GM10847 (cell line): ENCODE data around the gene HMG20A.

Experiments
- POLR2A ChIP-seq: IDR thresholded peaks from 2 replicates; pipeline ENCODE4 v1.6.1; 2011; ENCODE audit not compliant: insufficient read length; ENCODE audit errors: extremely low read depth

The HMG20A gene

GRCh38 chr15:77494073-77494867 lies 73.6 kb downstream of the HMG20A start:
- no peak for TF ChIP-seq POLR2A

- no peak for TF ChIP-seq POLR2A
Measured at GRCh38 chr15:77494964-77495363, 74.3 kb downstream of the HMG20A start.

GRCh38 chr15:77495838-77496596 lies 75.3 kb downstream of the HMG20A start:
- TF ChIP-seq POLR2A, result no peak

- TF ChIP-seq POLR2A, result no peak
Measured at GRCh38 chr15:77496715-77497109, 76.0 kb downstream of the HMG20A start.

- TF ChIP-seq POLR2A, result no peak
Measured at GRCh38 chr15:77497110-77497737, 76.5 kb downstream of the HMG20A start.

GRCh38 chr15:77497942-77498361 lies 77.3 kb downstream of the HMG20A start:
- no peak for TF ChIP-seq POLR2A

GRCh38 chr15:77499087-77499760 lies 78.5 kb downstream of the HMG20A start:
- TF ChIP-seq POLR2A, result no peak

GRCh38 chr15:77500989-77501388 lies 80.3 kb downstream of the HMG20A start:
- no peak for TF ChIP-seq POLR2A

GRCh38 chr15:77502379-77503095 lies 81.8 kb downstream of the HMG20A start:
- TF ChIP-seq POLR2A, result no peak

- no peak for TF ChIP-seq POLR2A
Measured at GRCh38 chr15:77503240-77503639, 82.6 kb downstream of the HMG20A start.

GRCh38 chr15:77503764-77504163 lies 83.1 kb downstream of the HMG20A start:
- no peak for TF ChIP-seq POLR2A

GRCh38 chr15:77504306-77504705 lies 83.6 kb downstream of the HMG20A start:
- no peak for TF ChIP-seq POLR2A

GRCh38 chr15:77504871-77505270 lies 84.2 kb downstream of the HMG20A start:
- TF ChIP-seq POLR2A, result no peak

- TF ChIP-seq POLR2A, result no peak
Measured at GRCh38 chr15:77505556-77505955, 84.9 kb downstream of the HMG20A start.
